GM19238 (cell line): Measurements from ENCODE around the gene CLIC5.

Source experiments
- DNase-seq: peaks from one replicate; pipeline ENCODE4 v3.0.0; 2011; ENCODE audit warnings: low spot score; ENCODE audit not compliant: insufficient read length

CLIC5 gene

DNA sequence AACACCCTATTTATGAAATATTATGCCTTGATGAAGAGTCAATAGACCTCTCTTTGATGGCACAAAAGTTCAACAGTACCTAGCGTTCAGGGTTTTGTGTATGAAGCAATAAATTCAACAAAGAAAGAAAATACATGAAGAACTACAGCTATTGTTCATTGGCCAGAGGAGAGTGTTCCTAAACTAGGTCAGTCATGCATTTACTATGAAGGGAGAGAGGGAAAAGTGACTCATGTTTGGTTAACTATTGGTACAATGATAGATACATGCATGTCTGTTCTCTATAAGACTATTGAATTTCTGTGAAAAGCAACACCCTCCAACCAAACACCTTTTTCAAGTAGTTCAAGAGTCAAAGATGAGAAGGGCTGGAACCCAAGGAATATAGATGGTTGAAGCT lies 50.7 kb downstream of the CLIC5 start:
- DNase-seq = no peak

GRCh38 chr6:45964300-45964699 lies 51.4 kb downstream of the CLIC5 start:
- no peak for DNase-seq

GRCh38 chr6:45963896-45964295 lies 51.8 kb downstream of the CLIC5 start:
- DNase-seq = no peak

GRCh38 chr6:45961125-45961524 lies 54.5 kb downstream of the CLIC5 start:
- DNase-seq = no peak

- no peak for DNase-seq
Observed at GRCh38 chr6:45959534-45960145, 56.0 kb downstream of the CLIC5 start.

- no peak for DNase-seq
Observed at GRCh38 chr6:45956663-45957062, 59.0 kb downstream of the CLIC5 start.

DNA sequence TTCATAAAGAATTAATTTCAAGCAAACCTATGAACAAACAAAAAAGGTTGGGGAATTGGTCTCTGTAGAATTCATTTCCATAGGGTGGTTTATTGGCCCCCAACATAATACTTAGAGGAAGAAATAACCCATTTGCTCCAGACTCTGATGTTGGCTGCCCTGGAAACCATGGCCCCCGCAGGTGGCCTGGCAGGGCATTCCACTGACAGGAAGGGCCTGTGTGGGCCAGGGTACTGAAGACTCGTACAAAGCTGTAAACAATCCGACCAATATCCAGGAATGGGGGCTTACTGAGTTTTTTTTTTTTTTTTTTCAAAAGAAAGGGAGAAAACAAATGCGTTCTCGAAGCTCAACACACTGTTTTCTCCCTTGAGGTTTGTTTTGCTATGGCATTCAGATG lies 59.5 kb downstream of the CLIC5 start:
- DNase-seq = no peak

DNA sequence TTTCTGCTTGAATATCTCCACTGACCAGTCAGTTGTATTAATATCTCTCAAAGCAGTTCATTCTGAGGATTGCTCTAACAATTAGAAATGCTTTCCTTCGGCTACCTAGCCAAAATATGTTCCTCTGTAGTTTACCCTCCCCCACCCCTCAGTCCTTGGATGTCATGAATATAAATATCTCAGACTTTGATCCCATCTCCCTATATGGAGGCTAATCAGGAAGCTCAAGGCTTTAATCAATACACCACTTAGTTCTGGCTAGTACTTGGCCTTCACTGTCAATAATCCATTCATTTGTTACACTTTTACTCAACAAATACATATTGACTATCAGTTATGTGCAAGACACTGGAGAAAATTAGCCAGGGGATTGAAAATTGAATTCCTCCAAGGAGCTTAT lies 60.1 kb downstream of the CLIC5 start:
- no peak for DNase-seq

GRCh38 chr6:45952546-45952945 lies 63.1 kb downstream of the CLIC5 start:
- no peak for DNase-seq

GRCh38 chr6:45952168-45952529 lies 63.5 kb downstream of the CLIC5 start:
- no peak for DNase-seq

- DNase-seq = no peak
Observed at GRCh38 chr6:45951321-45952167, 64.1 kb downstream of the CLIC5 start.

DNA sequence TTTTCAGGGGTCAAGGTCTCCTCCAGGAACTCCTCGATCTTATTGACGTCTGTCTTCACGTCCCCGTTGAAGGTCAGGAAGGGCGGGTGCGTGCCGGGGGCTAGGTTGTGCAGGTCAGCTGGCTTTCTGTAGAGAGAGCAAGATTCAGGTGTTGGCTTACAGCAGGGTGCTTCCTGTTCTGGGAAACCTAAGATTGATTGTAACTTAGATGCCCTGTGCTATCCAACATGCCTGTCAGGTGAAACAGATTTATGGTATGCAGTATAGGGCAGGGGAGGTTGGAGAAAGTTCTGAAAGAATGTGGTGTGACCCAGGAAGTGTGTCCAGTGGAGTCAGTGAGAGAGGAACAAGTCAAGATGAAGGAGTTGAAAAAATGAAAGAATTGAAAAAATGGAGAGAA lies 66.4 kb downstream of the CLIC5 start:
- DNase-seq = no peak

DNA sequence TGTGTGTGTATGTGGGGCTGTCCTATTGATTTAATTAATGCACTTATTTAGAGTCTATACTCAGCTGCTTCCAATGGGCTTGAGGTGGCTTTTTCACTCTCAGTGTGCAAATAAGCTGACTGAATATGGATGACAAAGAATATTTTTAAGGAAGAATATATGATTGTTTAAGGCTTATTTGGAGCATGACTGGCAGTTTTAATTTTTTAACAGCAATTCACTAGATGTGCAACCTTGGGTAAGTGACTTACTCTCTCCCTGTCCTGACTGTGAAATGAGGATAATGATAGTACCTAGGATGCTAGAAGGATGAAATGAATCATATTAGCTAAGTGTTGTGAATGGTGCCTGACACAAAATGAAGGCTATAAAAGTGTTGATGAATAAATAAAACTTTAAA lies 67.9 kb downstream of the CLIC5 start:
- no peak for DNase-seq

DNA sequence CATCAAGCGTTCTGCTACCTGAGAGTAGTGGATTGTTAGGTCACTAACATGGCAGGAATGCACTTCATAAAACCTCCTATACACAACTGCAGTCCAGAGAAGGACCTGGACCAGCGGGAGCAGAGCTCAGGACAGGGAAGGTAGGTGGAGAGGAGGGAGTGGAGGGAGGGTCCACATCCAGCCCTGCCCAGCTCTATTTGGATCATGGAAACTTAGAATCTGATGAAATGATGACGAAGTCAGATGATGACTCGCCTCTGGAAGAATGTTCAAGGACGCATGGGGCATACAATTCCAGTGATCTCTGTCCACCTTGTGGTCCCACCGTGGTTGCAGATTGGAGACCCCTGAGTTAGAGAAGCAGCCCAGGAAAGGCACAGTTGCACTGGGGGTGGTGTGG lies 68.8 kb downstream of the CLIC5 start:
- DNase-seq = no peak

GRCh38 chr6:45946352-45946751 lies 69.3 kb downstream of the CLIC5 start:
- no peak for DNase-seq

GRCh38 chr6:45942953-45943352 lies 72.7 kb downstream of the CLIC5 start:
- DNase-seq = no peak

DNA sequence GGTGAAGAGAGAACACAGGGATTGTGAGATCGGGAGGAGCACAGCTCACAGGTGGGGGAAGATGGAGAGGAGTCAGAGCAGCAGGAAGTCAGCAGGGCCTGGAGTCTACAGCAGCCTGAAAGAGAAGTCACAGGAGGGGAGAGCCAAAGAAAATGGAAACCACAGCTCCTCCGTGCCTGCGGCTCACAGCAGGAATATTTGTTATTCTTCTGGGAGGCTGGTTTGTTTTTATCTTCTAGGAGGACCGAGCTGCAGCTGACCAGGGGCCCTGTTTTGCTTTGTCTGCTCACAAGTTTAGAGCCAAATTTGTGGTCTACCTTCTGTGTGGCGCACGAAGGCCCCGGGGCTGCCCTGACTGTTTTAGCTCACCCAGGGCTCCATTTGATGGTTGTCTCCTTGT lies 81.8 kb downstream of the CLIC5 start:
- no peak for DNase-seq

GRCh38 chr6:45931232-45931631 lies 84.4 kb downstream of the CLIC5 start:
- no peak for DNase-seq

- DNase-seq = peak; percentile 40
Observed at GRCh38 chr6:45930420-45931040, 85.1 kb downstream of the CLIC5 start.

DNA sequence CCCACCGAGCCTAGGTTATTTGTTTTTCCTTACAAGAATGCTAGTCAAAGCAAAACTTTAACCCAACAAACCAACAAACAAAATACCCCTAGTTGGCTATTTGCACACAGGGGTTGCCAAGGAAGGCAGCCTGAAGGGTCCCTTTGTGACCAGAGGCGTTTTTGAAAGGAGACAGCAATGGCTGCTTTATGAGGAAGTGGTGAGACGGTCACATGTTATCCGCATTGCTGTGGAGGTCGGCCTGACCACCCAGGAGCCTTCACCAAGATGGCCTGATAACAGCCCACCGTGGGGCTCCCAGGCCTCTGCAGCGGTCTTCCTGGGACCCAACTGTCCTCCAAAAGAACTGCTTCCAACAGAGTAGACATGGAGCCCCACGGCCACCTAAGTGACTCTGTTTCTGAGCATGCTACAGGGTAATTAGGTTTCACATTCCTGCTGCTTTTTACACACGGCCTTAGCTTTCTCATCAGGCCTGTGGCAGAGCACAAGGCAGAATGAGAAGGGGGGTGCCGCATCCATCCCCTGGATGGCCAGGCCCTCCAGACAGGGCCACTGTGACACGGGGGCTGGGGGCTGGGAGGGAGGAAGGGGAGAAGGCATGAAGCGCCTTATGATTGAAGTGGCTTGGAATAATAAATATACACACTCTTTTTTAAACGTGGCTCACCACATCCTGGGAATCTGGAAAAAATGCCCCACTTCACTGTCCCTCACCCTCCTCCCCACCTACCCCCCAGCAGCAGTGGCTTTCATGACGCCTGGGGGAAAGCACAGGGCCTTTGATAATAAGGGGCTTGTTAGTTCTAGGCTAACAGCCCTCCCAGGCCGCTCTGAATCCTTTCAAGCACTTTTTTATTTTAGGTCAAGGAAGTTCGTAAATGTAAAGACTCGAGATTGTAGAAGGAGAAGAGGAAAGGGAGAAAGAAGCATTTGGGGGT lies 86.0 kb downstream of the CLIC5 start:
- DNase-seq = no peak

- DNase-seq = no peak
Observed at GRCh38 chr6:45928721-45929305, 86.8 kb downstream of the CLIC5 start.
